H4 (cell line): ENCODE measurements around the gene LY6G6C. TPM values are rescaled to one million over a fixed set of nuclear protein-coding genes. Genes with fewer than 3 reads are reported as not detected.

Experiments used
- DNase-seq: peaks from one replicate; pipeline ENCODE4 v3.0.0-alpha.2; 2015; ENCODE audit warnings: low spot score
- total RNA-seq: library from RNA; depleted of rRNA; stranded (reverse); fragments of >200 nt; shearing (Covaris generic); gene quantifications from 2 replicates; pipeline ENCODE4 v1.2.3, GENCODE V29; 2014

Gene LY6G6C
- total RNA-seq, 1 experiment from 2014 or later: not detected

DNA sequence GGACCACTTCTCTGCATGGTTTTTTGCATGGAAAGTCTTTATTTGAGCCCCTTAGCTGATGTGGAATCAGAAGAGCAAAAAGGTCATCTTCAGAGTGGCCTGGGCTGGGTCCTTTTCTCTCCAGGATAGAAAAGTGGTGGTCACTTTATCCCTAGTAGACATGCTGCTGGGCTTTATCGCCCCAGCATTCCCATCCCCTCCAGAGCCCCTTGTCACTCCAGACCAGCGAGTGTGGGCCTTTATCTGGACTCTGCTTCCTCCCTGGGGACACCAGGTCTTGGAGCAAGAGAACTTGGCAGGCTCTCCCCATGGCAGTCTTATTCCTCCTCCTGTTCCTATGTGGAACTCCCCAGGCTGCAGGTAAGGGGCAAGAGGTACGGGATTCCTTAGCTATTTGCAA, 14.9 kb downstream of the LY6G6C start, which contains the start of gene LY6G6F:
Gene LY6G6F, plus strand, starts transcription at position 268 of the 400 bp plus-strand sequence. Its CDS starts 41 bp downstream, at position 309.
- no peak for DNase-seq

DNA sequence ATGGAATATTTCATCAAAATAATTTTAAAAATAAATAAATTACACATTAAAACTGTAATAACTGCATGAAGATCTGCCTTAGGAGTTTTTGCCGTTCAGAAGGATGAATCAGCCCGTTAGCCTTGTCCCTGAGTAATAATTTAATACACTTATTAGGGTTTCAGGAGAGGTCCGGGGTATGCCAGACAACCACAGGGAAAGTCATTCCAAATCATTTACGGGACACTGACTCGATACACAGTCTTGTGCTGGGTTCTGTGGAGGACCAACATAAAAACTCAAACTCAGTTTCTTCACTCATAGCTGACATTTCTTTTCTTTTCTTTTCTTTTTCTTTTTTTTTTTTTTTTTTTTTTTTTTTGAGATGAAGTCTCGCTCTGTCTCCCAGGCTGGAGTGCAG, 15.6 kb downstream of the LY6G6C start:
- no peak for DNase-seq

DNA sequence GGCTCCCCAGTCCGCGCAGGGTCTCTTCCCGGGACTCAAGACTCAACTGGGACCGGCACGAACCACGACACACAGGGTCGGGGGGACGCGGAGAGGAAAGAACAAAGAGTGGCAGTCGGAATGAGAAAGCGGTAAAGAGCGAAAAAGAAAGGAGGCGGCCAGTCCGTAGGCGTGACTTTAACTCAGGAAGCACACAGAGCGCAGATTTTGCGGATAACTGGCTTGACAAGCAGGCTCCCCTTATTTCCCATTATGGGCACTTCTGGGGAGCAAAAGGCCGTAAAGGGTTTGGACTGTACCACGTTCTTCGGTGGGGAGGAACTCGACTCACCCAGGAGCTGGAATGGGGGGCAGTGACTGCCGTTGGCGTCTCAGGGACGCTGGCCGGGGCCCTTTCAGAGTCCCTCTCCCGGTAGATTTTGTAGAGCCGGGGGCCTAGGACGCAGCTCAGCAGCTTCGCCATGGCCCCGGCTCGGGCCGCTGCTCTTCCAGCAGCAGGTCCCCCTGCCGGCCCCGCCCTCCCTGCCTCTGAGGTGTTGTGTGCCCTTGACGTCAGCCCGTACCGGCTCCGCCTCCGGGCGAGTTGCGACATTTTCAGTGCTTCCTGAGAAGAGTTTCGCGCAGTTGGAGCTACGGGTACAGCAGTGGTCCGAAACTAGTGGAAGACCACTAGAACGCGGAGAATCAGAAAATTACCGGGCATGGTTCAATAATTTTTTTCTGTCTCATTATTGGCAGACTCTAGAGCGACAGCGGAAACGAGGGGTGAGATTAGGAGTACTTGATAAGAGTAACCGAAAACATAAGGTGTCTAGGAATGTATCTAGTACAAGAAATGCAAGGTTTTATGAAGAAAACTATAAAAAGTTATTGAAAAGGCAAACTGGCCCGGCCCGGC, 18.5 kb downstream of the LY6G6C start, which contains the start of gene ABHD16A:
Gene ABHD16A, minus strand, starts transcription at position 506 of the 898 bp plus-strand sequence. Its CDS starts 43 bp downstream, at position 463.
- DNase-seq: peak; percentile 98

DNA sequence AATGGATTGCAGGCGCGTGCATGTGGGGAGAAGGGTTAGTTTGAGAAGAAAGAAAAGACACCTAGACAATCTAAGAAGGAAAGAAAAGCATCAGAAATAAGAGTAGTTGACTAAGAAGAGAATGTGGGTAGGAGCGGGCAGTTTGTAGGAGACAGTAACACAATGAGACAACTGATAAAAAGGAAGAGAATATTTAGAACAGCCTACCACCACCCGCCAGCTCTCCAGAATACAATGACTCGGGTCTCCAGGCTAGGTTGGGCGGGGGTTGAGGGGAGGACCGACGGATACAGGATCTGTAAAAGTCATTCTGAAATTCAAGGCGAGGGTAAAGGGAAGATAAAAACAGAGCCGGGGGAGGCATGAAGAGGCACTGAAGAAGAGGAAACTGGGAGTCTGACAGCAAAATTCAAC, 19.1 kb downstream of the LY6G6C start:
- no peak for DNase-seq

DNA sequence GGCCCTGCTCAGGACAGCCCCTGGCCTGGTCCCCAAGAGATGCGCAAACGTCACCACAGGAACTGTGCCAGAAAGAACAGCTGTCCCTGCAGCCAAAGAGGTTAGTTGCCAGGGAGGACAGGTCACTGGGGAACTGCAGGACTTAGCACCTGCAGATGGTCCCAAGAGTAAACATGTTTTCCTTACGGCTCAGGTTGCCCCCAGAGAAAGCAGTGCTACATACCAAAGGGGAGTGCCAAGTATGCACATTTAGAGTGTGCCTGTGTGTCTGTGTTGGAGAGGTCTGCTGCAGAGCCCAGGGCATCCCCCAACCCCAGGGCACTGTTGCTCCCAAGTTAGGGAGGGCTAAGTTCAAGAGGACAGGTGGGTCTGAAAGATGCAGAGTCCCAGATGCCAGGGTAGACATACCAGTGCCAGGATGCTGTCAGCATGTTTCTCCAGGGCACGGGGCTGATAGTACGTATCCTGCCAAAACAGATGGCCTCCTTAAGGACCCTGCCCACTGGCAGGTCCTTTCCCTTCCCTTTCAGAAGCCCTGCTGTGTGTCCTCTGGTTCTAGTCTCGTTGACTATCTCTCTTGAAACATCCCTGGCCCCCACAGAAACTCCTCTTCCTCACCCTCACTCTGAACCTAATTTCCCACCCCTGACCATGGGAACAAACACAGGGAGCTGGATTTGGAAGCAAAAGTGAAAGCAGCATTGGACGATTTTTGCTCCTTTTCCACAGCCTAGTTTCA, 19.7 kb downstream of the LY6G6C start:
- DNase-seq: no peak

DNA sequence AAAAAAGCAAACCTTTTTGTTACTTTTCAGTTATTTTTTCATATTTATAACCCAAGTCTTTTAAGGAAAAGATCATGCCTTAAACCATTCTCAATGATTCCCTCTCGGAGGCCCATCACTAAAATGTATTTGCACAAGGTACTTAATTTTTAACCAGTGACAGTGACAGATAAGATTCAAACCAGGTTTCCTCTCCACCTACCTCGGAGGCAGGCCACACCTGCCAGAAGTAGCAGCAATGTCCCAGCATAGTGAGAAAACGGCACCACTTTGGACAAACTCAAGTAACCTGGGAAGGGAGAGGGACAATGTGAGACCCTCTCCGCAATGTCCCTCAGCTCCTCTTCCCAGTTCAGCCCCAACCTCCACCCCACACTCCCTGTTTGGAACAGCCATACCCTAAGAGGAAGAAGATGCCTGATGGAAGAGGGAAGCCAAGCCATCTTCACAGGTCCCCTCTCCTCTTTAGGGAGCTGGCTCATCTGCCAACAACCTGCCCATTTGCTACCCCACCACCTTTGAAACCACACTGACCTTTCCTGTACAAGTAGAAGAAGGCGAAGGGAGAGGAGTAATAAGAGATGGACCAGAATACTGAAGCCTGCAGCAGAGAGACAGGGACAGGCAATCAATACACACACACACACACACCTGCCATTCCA, 20.7 kb downstream of the LY6G6C start:
- no peak for DNase-seq

DNA sequence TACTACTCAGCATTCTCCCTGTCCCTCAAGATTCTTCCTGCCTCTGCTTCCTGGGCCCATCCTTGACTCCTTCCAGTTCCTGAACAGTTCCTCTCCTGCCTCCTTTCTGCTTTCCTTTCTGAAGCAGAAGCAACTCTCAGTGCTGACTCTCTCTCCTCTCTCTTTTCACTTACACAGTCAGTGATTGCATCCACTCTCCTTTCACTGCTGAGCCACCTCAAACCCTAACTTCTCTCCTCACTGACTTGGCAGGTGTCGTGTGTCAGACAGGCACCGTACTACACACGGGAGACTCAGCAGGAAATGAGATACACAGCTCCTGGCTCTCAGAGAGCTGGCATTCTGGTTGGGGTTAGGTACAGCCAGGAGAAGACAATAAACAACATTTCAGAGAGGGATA, 24.0 kb downstream of the LY6G6C start:
- DNase-seq: no peak

DNA sequence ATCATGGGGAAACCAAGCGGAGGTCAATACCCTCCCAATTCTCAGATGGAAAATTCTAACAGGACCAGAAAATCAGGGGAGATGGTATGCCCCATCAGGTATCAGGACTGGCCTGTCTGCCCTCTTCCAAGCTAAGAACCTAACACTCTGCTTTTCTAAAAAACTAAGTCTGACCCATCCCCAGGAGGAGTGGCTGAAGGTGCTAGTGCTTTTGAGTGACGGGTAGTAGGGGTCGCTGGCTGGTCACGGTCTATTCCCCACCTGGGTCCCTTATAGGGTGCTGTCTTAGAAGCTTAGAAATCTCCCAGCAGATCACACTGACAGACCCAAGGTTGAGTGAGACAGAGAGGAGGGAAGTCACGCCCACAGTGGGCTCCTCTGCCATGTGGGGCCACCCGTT, 28.0 kb downstream of the LY6G6C start:
- no peak for DNase-seq

DNA sequence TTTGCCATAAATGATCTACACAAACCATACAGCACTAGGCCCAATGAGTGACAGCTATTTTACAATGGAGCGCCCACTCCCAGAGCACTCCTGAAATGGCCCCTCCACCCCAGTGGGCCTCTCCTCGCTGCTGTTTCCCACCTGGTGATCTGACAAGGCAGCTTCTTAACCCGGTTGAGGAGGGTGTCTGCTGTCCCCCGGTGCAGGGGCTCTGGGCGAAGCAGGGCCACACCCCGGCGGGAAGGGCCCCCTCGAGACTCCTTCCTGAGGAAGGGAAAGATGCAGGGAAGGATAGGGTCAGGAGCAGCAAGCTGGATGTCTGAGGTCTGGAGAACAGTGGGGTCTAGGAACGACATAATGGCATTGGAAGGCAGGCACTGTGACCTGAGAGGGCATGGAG, 28.7 kb downstream of the LY6G6C start:
- DNase-seq: no peak

DNA sequence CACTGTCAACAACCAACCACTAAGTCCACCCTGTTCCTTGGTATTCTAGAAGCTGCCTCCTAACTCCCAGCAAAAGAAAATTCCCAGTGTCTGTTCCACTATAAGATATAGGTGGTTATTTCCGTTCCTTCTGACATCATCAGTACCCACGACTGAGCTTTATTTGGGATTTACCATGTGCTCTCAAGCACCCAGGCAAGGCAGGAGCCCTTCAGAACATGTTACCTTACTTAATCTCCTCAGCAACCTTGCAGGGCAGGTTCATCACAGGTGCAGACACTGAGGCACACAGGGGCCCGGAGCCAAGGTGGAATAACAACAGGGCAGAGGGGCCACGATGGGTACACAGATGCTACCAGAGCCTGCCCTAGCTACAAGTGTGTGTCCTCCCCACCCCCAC, 29.2 kb downstream of the LY6G6C start:
- DNase-seq: no peak

DNA sequence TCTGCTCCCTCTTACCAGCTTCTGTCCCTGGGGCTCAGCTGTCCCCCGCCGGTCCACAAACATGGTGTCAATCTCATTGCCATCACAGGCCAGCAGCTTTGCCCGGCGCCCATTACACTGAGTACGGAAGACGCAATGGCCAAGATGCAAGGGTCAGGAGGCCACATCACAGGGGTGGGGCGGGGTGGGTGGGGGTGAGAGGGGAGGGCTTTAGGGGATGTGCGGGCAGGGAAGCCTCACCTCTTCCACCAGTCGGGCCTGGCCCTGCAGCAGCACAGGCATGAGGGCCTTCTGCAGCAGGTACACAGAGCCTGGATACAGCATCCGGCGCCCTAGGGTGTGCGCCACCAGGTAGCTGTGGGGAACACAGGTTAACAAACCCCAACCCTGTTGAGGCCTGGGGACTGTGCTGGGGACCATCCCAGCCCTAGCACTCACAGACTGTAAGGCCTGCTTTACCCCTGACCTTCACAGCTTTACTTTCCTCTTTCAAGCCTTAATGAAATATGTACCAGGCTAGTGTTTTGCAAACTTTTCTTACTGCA, 29.9 kb downstream of the LY6G6C start:
- DNase-seq: no peak

DNA sequence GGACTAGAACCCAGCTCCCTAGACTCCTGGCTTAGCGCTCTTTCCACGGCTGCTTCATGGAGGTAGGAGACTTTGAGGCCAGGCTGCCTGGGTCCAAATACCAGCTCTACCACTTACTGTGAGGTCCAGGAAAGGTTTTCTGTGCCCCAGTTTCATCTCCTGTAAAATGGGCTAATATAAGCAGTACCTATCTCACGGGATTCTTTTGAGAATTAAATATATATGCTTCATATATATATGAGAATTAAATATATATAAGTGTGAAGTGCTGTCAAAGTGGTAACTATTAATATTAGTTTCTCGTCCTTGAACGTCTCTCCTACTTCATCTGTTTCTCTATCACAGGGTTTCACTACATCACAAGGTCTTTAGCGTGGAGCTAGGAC, 30.5 kb downstream of the LY6G6C start:
- DNase-seq: no peak

DNA sequence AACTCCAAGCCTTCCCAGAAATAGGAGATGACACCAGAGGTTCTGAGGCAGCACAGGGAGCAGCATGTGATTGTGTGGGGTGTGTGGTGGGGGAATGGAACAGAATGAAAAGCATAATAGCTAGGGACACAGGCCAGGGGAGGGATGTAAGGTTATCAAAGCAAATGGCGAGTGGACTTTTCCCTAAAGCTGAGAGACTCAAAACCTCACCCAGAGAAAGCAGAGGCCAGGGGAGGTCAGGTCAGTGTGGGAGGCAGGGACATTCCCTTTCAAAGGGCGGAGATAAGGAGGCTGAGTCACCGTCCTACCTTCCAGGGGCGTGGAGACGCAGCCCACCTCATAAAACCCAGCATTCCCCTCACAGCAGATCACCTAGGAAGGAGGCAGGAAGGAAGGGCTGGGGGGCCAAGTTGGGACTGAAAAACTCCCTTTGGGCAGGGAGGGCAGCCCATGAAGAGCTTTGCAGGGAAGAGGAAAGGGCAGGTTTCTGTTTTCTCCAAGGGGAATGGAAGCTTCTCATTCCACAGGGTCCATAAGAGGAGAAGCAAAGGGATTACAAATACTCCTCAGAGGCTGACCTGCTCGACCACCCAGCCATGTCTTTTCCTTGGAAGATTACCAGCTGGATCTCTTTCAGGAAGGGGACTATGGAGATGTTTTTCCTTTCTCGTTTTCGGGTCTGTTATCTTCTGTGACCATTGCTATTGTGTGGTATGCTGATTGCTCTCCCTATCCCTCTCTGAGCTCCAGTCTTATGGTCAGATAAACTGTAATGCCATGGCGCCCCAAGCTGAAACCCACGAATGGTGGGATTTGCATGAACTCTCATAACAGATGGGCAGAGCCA, 31.1 kb downstream of the LY6G6C start:
- no peak for DNase-seq

DNA sequence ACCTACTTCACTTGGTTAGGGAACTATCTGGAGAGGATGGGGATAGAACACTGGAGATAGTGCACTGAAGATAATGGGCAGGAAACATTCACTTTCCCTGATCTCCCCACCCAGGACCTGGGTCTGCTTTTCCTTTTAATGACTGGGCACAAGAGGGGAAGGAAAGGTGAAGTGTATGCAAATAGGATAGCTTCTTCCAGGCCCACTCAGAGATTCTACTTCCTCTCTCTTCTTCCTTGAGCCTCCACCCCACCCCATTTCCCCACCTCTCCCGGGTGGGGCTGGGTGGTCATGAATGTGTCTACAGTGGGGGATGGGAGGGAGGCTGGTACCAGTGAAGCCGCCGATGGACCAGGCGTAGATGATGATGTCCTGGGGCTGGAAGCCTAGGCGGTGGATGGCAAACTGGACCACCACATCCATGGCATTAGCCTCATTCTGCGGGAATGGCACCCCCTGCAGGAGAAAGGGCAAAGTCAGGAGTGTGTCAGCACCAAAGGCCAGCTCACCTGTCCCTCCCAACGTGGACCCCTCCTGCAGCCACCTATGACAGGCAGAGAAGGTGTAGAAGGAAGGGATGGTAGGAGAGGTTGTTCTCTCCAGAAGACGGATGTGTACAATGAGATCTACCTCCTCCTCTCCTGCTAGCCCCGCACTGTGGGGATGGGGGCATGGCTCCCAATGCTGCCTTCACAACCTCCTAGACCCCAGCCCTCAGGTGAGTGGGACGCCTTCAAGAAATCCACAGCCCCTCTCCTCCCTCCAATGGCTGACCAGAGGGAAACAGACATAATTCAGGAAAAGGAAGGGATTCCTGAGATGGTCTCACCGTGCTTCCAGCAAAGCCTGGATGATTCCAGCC, 32.1 kb downstream of the LY6G6C start:
- no peak for DNase-seq

DNA sequence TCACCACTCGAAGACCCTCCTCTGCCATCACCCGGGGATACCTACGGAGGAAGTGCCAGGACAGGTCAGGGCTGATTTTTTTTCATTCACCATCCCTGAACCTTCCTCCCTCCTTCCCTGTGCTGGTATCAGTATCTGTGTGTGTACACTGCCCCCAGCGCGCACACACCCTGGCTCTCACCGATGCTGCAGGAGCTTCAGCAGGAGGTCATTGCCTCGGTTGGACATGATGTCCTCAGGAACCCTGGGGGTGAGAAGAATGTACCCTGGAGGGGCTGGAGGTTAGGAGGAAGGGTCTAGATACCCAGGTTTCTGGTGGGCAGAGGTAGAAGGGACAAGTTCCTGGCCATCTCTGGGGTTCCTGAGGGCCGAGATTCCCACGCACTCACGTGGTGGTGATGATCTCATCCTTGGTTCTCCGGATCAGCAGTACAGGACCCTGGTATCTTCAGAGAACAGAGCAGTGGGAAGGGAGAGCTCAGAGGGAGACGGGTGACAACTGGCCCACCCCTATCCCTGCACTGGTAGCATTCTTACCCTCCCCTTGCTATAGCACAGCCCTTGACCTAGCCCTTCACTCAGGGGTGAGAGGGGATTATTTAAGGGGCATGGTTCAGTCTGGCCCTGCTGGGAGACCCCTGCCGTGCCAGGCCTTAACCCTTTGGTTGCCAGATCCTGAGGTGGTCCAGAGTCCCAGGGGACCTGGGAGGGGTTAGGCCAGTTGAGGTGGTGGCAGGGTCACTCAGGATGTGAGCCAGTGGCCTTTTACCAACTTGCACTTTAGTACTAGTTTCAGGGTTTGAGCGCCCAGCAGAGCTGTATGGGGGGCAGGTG, 33.5 kb downstream of the LY6G6C start:
- no peak for DNase-seq

DNA sequence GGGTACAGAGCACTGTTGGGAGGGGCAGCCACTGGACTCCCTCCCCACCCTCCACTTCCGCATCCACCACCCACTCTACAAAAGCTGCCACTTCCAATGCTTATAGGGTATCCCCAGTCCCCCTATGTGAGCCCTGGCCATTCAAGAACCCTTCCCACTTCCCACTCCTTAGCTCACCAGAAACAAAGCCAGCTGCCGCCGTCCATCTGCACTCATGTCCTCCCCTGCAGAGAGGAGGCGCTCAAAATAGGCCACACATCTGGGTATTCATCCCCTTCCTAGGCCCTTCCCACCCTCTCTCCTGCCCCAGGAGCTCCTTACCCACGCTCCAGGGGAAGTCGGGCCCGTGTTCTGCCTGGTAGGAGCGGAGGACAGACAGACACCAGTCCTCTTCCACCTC, 34.2 kb downstream of the LY6G6C start:
- DNase-seq: no peak

DNA sequence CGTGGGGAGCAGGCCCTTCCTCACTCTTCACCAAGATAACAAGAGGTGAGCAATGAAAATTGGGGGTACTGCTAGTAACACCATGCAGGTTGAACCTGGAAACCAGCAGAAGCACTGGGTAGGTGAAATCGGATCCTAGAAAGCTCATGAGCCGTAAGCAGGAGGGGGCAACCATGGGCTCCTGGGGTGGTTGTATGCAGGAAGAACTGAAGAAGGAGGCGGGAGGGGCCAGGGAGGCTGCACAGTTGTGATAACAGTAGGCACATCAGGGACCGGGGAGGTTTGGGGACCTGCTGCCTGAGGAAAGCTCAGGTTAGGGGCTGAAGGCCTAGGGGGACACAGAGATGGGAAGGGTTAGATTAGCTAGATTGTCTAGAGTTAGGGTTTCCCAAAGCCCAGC, 35.1 kb downstream of the LY6G6C start:
- DNase-seq: no peak

DNA sequence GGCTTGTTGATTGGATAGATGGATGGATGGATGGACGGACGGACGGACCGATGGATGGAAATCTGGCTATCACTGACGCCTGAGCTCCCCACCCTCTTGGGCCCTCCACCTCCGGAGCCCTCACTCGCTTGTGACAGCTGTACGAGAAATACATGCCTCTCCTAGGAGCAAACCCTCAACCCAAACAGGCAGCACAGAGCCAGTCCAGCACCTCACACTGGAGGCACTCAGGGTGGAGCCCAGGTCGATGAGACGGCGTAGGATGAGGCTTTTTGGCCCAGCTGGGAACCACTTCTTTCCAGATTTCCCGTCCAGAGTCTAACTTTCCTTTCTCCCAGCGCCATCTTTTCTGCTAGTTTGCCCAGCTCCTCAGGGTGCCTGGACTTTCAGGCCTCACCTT, 38.0 kb downstream of the LY6G6C start:
- no peak for DNase-seq

DNA sequence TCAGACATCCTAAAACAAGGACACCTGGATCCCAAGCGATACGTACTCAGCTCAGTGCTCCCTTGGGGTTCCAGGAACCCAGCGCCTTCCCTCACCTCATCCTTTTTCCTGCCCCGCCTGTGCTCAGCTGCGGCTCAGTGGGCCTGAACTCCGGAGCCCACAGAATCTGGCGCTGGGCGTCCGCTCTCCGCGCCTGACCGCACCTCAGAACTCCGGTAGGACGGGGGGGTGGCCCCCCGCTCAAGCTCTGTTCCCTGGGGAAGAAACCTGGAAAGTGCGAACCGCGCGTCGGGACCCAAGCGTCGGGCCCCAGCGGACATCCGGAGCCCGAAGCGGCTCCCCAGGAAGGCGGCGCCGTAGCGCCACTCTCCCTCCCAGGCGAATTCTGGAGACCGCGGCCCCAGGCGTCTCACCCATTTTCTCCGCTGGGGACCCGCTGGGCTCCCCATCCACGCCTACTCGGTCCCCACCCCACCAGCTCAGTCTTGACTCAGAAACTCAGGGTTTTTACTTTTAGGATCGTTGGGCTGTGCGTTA, 40.3 kb downstream of the LY6G6C start:
- DNase-seq: no peak
